Body of pancreas (tissue), 4 donors: ENCODE data around the gene KIF16B.

ENCODE experiments used
- POLR2A ChIP-seq, 3 donors: fragments of 450-650 bp; IDR thresholded peaks; one replicate each; pipeline ENCODE4 v1.6.1; 2016; ENCODE audit warnings: antibody characterized with exemption in 3 of 3, mild to moderate bottlenecking in 2 of 3
- TF ChIP-seq, protein P1 (sequence below), 7 experiments: fragments of 450-650 bp in 4 of 7; fragments of 200-600 bp in 3 of 7; sonication (generic) in 3 of 7; IDR thresholded peaks; one replicate each; pipeline ENCODE4 v1.5.1; 2016 to 2019; ENCODE audit warnings: antibody characterized with exemption in 7 of 7

GRCh38 chr20:16258766-16259165, 314.5 kb downstream of the KIF16B start:
- TF ChIP-seq POLR2A (IDR thresholded peaks at IDR 0.05), result no peak
- TF ChIP-seq, protein P1, sequence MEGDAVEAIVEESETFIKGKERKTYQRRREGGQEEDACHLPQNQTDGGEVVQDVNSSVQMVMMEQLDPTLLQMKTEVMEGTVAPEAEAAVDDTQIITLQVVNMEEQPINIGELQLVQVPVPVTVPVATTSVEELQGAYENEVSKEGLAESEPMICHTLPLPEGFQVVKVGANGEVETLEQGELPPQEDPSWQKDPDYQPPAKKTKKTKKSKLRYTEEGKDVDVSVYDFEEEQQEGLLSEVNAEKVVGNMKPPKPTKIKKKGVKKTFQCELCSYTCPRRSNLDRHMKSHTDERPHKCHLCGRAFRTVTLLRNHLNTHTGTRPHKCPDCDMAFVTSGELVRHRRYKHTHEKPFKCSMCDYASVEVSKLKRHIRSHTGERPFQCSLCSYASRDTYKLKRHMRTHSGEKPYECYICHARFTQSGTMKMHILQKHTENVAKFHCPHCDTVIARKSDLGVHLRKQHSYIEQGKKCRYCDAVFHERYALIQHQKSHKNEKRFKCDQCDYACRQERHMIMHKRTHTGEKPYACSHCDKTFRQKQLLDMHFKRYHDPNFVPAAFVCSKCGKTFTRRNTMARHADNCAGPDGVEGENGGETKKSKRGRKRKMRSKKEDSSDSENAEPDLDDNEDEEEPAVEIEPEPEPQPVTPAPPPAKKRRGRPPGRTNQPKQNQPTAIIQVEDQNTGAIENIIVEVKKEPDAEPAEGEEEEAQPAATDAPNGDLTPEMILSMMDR (IDR thresholded peaks at IDR 0.05), result no peak
